ENCODE measurements around the gene URI1. TPM values are rescaled to one million over a fixed set of nuclear protein-coding genes. Genes with fewer than 3 reads are reported as not detected.
A peak's percentile ranks its signal among the peaks of the same experiment; 100 is the strongest.

URI1 gene
- total RNA-seq, 6 experiments from 2014 or later: 45.8 to 53.8 (median 47.1) TPM

DNA sequence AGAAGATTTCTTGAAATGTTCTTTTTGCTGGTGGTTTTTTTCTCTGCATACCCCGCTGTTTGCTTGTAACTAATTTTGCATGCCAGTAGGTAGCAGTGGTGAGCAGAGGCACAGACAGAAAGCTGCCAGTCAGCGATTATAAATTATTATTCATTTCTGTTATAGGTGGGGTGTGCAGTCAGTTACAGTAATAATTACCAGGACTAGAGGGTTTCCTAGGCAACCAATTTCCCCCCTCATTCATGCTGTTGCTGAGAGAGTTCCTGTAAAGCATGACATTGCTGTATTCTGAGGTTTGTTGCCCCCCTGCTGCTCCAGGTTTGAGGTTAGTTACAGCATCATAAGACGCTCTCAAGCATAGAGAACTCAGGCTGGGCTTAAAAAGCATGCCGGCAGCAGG, 104.5 kb downstream of the URI1 start:
- H3K4me1 Mint-ChIP-seq (ENCODE audit: low read depth): no peaks in the 10 kb centered on the region
- peaks cover 3% of the 10 kb centered on the region; the same call in 1 of the 2 replicates for H3K36me3 Mint-ChIP-seq (ENCODE audit: low read depth)
- TF ChIP-seq, protein P1, sequence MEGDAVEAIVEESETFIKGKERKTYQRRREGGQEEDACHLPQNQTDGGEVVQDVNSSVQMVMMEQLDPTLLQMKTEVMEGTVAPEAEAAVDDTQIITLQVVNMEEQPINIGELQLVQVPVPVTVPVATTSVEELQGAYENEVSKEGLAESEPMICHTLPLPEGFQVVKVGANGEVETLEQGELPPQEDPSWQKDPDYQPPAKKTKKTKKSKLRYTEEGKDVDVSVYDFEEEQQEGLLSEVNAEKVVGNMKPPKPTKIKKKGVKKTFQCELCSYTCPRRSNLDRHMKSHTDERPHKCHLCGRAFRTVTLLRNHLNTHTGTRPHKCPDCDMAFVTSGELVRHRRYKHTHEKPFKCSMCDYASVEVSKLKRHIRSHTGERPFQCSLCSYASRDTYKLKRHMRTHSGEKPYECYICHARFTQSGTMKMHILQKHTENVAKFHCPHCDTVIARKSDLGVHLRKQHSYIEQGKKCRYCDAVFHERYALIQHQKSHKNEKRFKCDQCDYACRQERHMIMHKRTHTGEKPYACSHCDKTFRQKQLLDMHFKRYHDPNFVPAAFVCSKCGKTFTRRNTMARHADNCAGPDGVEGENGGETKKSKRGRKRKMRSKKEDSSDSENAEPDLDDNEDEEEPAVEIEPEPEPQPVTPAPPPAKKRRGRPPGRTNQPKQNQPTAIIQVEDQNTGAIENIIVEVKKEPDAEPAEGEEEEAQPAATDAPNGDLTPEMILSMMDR (IDR thresholded peaks at IDR 0.05): peak; percentile 64
- no peak overlapping the region for H3K27ac Mint-ChIP-seq
- no peaks in the 10 kb centered on the region; the same call in 1 of the 2 replicates for H3K9me3 Mint-ChIP-seq
- H3K27me3 Mint-ChIP-seq (ENCODE audit: insufficient read depth): no peaks in the 10 kb centered on the region
- no peak for DNase-seq
- H3K4me3 Mint-ChIP-seq: no peak overlapping the region

- DNase-seq: no peak
- no peaks in the 10 kb centered on the region; the same call in 1 of the 2 replicates for H3K27me3 Mint-ChIP-seq (ENCODE audit: insufficient read depth)
- TF ChIP-seq, protein P1 (IDR thresholded peaks at IDR 0.05): no peak
- H3K9me3 Mint-ChIP-seq: no peaks in the 10 kb centered on the region
- no peaks in the 10 kb centered on the region; the same call in 1 of the 2 replicates for H3K36me3 Mint-ChIP-seq (ENCODE audit: low read depth)
- H3K4me1 Mint-ChIP-seq (ENCODE audit: low read depth): no peaks in the 10 kb centered on the region
- H3K4me3 Mint-ChIP-seq: no peak overlapping the region
- no peak overlapping the region for H3K27ac Mint-ChIP-seq
Observed at GRCh38 chr19:30047432-30047831, 105.4 kb downstream of the URI1 start.

GRCh38 chr19:30049226-30049625, 107.2 kb downstream of the URI1 start:
- TF ChIP-seq, protein P1 (IDR thresholded peaks at IDR 0.05): no peak
- no peak overlapping the region for H3K27ac Mint-ChIP-seq
- no peaks in the 10 kb centered on the region for H3K36me3 Mint-ChIP-seq (ENCODE audit: low read depth)

GRCh38 chr19:30049846-30050667, 108.0 kb downstream of the URI1 start:
- Mint-ChIP-seq H3K4me1 (ENCODE audit: low read depth) (no peaks in the 10 kb centered on the region), H3K36me3 (ENCODE audit: low read depth) (no peaks in the 10 kb centered on the region), H3K9me3 (no peaks in the 10 kb centered on the region), H3K4me3 (no peak overlapping the region), H3K27me3 (ENCODE audit: insufficient read depth) (peaks cover 4% of the 10 kb centered on the region), H3K27ac (no peak overlapping the region)
- no peak for DNase-seq
- TF ChIP-seq, protein P1 (IDR thresholded peaks at IDR 0.05): no peak

More at GRCh38 chr19:30049226-30049625, 107.2 kb downstream of the URI1 start:
- no peaks in the 10 kb centered on the region for H3K4me1 Mint-ChIP-seq (ENCODE audit: low read depth)
- no peaks in the 10 kb centered on the region for H3K9me3 Mint-ChIP-seq
- no peak overlapping the region for H3K4me3 Mint-ChIP-seq
- peaks cover 4% of the 10 kb centered on the region for H3K27me3 Mint-ChIP-seq (ENCODE audit: insufficient read depth)
- no peak for DNase-seq

DNA sequence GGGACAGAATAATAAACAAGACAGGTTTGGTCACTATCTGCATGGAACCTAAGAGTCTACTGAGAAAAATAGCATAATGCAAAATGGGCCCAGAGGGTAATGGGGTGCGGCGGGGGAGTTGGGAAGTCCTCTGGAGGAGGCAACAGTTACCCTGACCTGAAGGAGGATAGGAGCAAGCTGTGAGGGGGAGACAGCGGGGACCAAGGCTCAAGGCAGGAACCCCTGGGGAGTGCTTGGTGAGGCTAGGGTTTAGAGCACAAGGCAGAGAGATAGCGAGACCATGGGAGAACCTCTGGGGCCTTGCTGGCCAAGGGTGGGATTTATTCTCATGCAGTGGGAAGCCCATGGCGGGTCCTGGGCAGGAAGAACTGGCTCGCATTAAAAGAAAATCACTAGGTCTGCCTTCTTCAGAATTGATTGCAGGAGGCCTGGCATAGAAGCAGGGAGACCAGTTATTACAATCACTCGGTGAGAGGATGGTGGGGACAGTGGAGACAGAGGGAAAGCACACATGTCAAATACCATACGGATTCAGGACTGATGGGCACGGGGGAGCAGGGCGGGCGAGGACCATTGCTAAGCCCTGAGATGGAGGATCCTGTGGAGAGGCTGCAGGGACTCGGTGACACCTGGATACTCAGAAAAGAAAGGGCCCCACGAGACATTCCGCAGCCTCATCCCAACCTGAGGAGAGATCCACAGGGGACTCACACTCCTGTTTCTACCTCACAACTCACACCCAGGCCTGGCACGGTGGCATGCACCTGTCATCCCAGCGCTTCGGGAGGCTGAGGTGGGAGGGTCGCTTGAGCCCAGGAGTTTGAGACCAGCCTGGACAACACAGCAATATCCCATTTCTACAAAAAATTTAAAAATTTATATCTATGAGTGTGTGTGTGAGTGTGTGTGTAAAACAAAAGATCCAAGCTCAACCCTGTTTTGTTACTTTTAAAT, 110.4 kb downstream of the URI1 start:
- peaks cover 4% of the 10 kb centered on the region for H3K27me3 Mint-ChIP-seq (ENCODE audit: insufficient read depth)
- TF ChIP-seq, protein P1 (IDR thresholded peaks at IDR 0.05): no peak
- no peak overlapping the region for H3K4me3 Mint-ChIP-seq
- no peak for DNase-seq
- no peaks in the 10 kb centered on the region for H3K4me1 Mint-ChIP-seq (ENCODE audit: low read depth)
- H3K27ac Mint-ChIP-seq: no peak overlapping the region
- no peaks in the 10 kb centered on the region for H3K36me3 Mint-ChIP-seq (ENCODE audit: low read depth)
- no peaks in the 10 kb centered on the region for H3K9me3 Mint-ChIP-seq
